NB4 (cell line): ENCODE data around the gene COL1A1.

ENCODE experiments used
- CTCF ChIP-seq: IDR thresholded peaks from one replicate; pipeline ENCODE4 v1.5.1; 2012; ENCODE audit warnings: low read depth, low read length
- MAX ChIP-seq: IDR thresholded peaks from 2 replicates; pipeline ENCODE4 v1.6.1; 2011; ENCODE audit warnings: low read depth, low read length
- POLR2A ChIP-seq: IDR thresholded peaks from 2 replicates; pipeline ENCODE4 v1.6.1; 2011; ENCODE audit warnings: mild to moderate bottlenecking; ENCODE audit not compliant: insufficient read length; ENCODE audit errors: extremely low read depth

- TF ChIP-seq CTCF (no peak), POLR2A (no peak), MAX (no peak)
These were observed 24.0 kb downstream of the COL1A1 start for GRCh38 chr17:50177476-50177875.
